Naive thymus-derived CD8-positive, alpha-beta T cell (primary cell): ENCODE results near the gene RITA1. TPM values are rescaled to one million over a fixed set of nuclear protein-coding genes. Genes with fewer than 3 reads are reported as not detected.

Experiments
- ATAC-seq, 2 donors: fragments of 150-1000 bp; cut with Tn5 transposase in 1 of 2; sonication (Bioruptor Pico), chemical (Tn5 transposase) in 1 of 2; 1 replicate in 1 of 2; 2 replicates in 1 of 2; pipeline ENCODE4 v1.10.0; 2021; ENCODE audit warnings: mild to moderate bottlenecking in 2 of 2, moderate library complexity in 2 of 2
- POLR2A ChIA-PET: fragments of 350-600 bp; sonication (Branson Sonifier 250); formaldehyde crosslinking; loops from one replicate; lab custom pipeline; 2021; ENCODE audit warnings: antibody characterized with exemption; lab: Charles Lee
- DNase-seq, 10 donors: peaks; one replicate each; pipeline versions ENCODE4 v3.0.0 to v3.0.0-alpha.2; 2020 to 2022
- H3K27ac Mint-ChIP-seq, 10 donors: one replicate each; pipeline ENCODE4 v1.8.0; 2020 to 2022; ENCODE audit warnings: mild to moderate bottlenecking in 10 of 10, mixed read lengths in 10 of 10, moderate library complexity in 4 of 10, inconsistent platforms in 1 of 10
- H3K27me3 Mint-ChIP-seq, 5 donors: one replicate each; pipeline ENCODE4 v1.8.0; 2021 to 2022; ENCODE audit warnings: mixed read lengths in 5 of 5
- H3K36me3 Mint-ChIP-seq, 3 donors: one replicate each; pipeline ENCODE4 v1.8.0; 2020 to 2022; ENCODE audit warnings: mixed read lengths in 3 of 3, mild to moderate bottlenecking in 2 of 3, inconsistent platforms in 1 of 3
- H3K4me1 Mint-ChIP-seq, 4 donors: one replicate each; pipeline ENCODE4 v1.8.0; 2021 to 2022; ENCODE audit warnings: mixed read lengths in 4 of 4
- H3K4me3 Mint-ChIP-seq, 10 donors: one replicate each; pipeline ENCODE4 v1.8.0; 2020 to 2022; ENCODE audit warnings: mild to moderate bottlenecking in 10 of 10, mixed read lengths in 10 of 10, moderate library complexity in 6 of 10, inconsistent platforms in 1 of 10
- H3K9me3 Mint-ChIP-seq, 9 donors: one replicate each; pipeline ENCODE4 v1.8.0; 2020 to 2022; ENCODE audit warnings: mixed read lengths in 9 of 9, mild to moderate bottlenecking in 3 of 9, inconsistent platforms in 1 of 9, moderate library complexity in 1 of 9
- microRNA-seq: library from miRNA; unstranded; fragments of <30 nt; microRNA quantifications from one replicate; pipeline ENCODE4 v1.2.0, GENCODE V29; 2022; ENCODE audit warnings: borderline microRNAs expressed
- polyA plus RNA-seq, 3 donors: library from polyadenylated mRNA; unstranded; fragments of 300-500 nt; fragmentation: Illumina TruSeq; gene quantifications; one replicate each; pipeline ENCODE4 v1.2.3, GENCODE V29; 2021
- total RNA-seq, 8 experiments: library from RNA in 2 of 8; stranded (reverse) in 2 of 8; gene quantifications; one replicate each; pipeline ENCODE4 v1.2.3 and lab custom pipeline; 2021 to 2026

RITA1 gene
- total and polyA plus RNA-seq, 5 experiments from 2014 or later, result 12.8 to 26.2 (median 22.9) TPM

GRCh38 chr12:113239288-113239771 lies 53.8 kb downstream of the RITA1 start:
- DNase-seq (no peak), ATAC-seq (no peak)
- H3K27me3 Mint-ChIP-seq, result no peaks in the 10 kb centered on the region
- peaks cover 16 to 43% (median 27%) of the 10 kb centered on the region in 4 donors for H3K4me1 Mint-ChIP-seq
- peak overlapping the region in 4 of 10 donors; percentile 19 to 66 (median 38) for H3K27ac Mint-ChIP-seq
- H3K36me3 Mint-ChIP-seq, result peaks cover 0 to 60% (median 8%) of the 10 kb centered on the region in 3 donors
- POLR2A ChIA-PET, result interaction anchor here (0.6 to 1.0 kb wide), 2 partner anchors 22 to 53 kb away, joined by 3 to 7 read pairs; no protein-coding TSS in a partner anchor
- H3K9me3 Mint-ChIP-seq, result no peaks in the 10 kb centered on the region
- H3K4me3 Mint-ChIP-seq, result no peak overlapping the region

GRCh38 chr12:113239811-113240331 lies 54.4 kb downstream of the RITA1 start:
- peak overlapping the region in 4 of 10 donors; percentile 35 to 66 (median 48) for H3K27ac Mint-ChIP-seq
- no peaks in the 10 kb centered on the region for H3K27me3 Mint-ChIP-seq
- peaks cover 0 to 63% (median 8%) of the 10 kb centered on the region in 3 donors for H3K36me3 Mint-ChIP-seq
- no peak overlapping the region for H3K4me3 Mint-ChIP-seq
- ATAC-seq (no peak), DNase-seq (no peak)
- H3K9me3 Mint-ChIP-seq, result no peaks in the 10 kb centered on the region
- peaks cover 19 to 42% (median 29%) of the 10 kb centered on the region in 4 donors for H3K4me1 Mint-ChIP-seq
- POLR2A ChIA-PET, result interaction anchor here (0.6 to 1.0 kb wide), 3 partner anchors 18 to 52 kb away, joined by 3 to 7 read pairs (median 3); no protein-coding TSS in a partner anchor

- Mint-ChIP-seq H3K4me3 (no peak overlapping the region), H3K27ac (peak overlapping the region in 1 of 10 donors; percentile 56), H3K9me3 (no peaks in the 10 kb centered on the region), H3K4me1 (peaks cover 19 to 40% (median 27%) of the 10 kb centered on the region in 4 donors), H3K36me3 (peaks cover 0 to 64% (median 8%) of the 10 kb centered on the region in 3 donors), H3K27me3 (no peaks in the 10 kb centered on the region)
- no peak for ATAC-seq
- DNase-seq, result no peak
- POLR2A ChIA-PET, result interaction anchor here (0.6 kb wide), 1 partner anchor 18 kb away, joined by 3 read pairs; no protein-coding TSS in a partner anchor
Measured at GRCh38 chr12:113240395-113240794, 54.9 kb downstream of the RITA1 start.

- Mint-ChIP-seq H3K4me1 (peaks cover 10 to 38% (median 26%) of the 10 kb centered on the region in 4 donors), H3K27me3 (no peaks in the 10 kb centered on the region), H3K36me3 (peaks cover 0 to 69% (median 11%) of the 10 kb centered on the region in 3 donors), H3K9me3 (no peaks in the 10 kb centered on the region), H3K4me3 (no peak overlapping the region), H3K27ac (peak overlapping the region in 2 of 10 donors; percentile 30 to 41)
- POLR2A ChIA-PET, result no interaction called here
- no peak for ATAC-seq
- no peak for DNase-seq
Measured at GRCh38 chr12:113241191-113242025, 55.9 kb downstream of the RITA1 start.

Small RNAs within 50 kb of the gene (microRNA-seq; reads per million reads assigned to microRNA genes)
- gene MIR7106, result not detected

Other genes starting within 250 kb of the RITA1 start
- 10 to 100 TPM; 13.6 to 16.8 TPM for gene OAS3, start 247.2 kb upstream of the RITA1 start, total RNA-seq
- 10 to 100 TPM in 2 of 3 donors, 1 to 10 TPM in 1; 9.1 to 21.3 (median 16.8) TPM for gene OAS3, start 247.2 kb upstream of the RITA1 start, polyA plus RNA-seq
- 10 to 100 TPM; 40.9 to 42.8 TPM for gene OAS2, start 207.2 kb upstream of the RITA1 start, total RNA-seq
- gene OAS2, start 207.2 kb upstream of the RITA1 start, polyA plus RNA-seq, result 10 to 100 TPM; 25.6 to 47.9 (median 25.8) TPM
- gene DTX1, start 129.0 kb upstream of the RITA1 start, total RNA-seq, result 1 to 10 TPM; 2.8 to 4.1 TPM
- 1 to 10 TPM in 1 of 3 donors, under 1 TPM in 2; 0.09 to 1.5 (median 0.48) TPM for gene DTX1, start 129.0 kb upstream of the RITA1 start, polyA plus RNA-seq
- gene RASAL1, start 50.0 kb upstream of the RITA1 start, total RNA-seq, result under 1 TPM; 0.44 to 0.47 TPM
- gene RASAL1, start 50.0 kb upstream of the RITA1 start, polyA plus RNA-seq, result under 1 TPM; 0.13 to 0.76 (median 0.23) TPM
- under 1 TPM in 1 of 2 experiments, not detected in 1; 0.39 TPM for gene CFAP73, start 36.0 kb upstream of the RITA1 start, total RNA-seq
- gene CFAP73, start 36.0 kb upstream of the RITA1 start, polyA plus RNA-seq, result not detected
- gene DDX54, start 243 bp upstream of the RITA1 start, total RNA-seq, result 10 to 100 TPM; 76.1 to 81.8 TPM
- 10 to 100 TPM; 17.9 to 38.2 (median 24.3) TPM for gene DDX54, start 243 bp upstream of the RITA1 start, polyA plus RNA-seq
- gene TPCN1, start 35.7 kb downstream of the RITA1 start, total RNA-seq, result 10 to 100 TPM; 81.2 to 83.0 TPM
- gene TPCN1, start 35.7 kb downstream of the RITA1 start, polyA plus RNA-seq, result 10 to 100 TPM in 2 of 3 donors, 1 to 10 TPM in 1; 6.7 to 16.5 (median 11.0) TPM
- gene SLC8B1, start 149.4 kb downstream of the RITA1 start, total RNA-seq, result 100 to 1,000 TPM; 131 to 136 TPM
- gene SLC8B1, start 149.4 kb downstream of the RITA1 start, polyA plus RNA-seq, result 10 to 100 TPM; 26.3 to 71.2 (median 53.0) TPM
- gene PLBD2, start 172.9 kb downstream of the RITA1 start, total RNA-seq, result 10 to 100 TPM in 1 of 2 experiments, 1 to 10 TPM in 1; 9.7 to 13.1 TPM
- gene PLBD2, start 172.9 kb downstream of the RITA1 start, polyA plus RNA-seq, result 1 to 10 TPM; 5.1 to 9.4 (median 5.5) TPM
- not detected for gene SDS, start 218.2 kb downstream of the RITA1 start, total RNA-seq
- gene SDS, start 218.2 kb downstream of the RITA1 start, polyA plus RNA-seq, result not detected
- gene SDSL, start 236.7 kb downstream of the RITA1 start, total RNA-seq, result not detected
- not detected for gene SDSL, start 236.7 kb downstream of the RITA1 start, polyA plus RNA-seq